ENCODE measurements around the gene QKI. TPM values are rescaled to one million over a fixed set of nuclear protein-coding genes. Genes with fewer than 3 reads are reported as not detected.

The QKI gene
- total and polyA plus RNA-seq, 2 of the 8 experiments (the other 6 are each of a cell fraction or from before 2014, with no cell fraction given): 181 to 183 TPM

DNA sequence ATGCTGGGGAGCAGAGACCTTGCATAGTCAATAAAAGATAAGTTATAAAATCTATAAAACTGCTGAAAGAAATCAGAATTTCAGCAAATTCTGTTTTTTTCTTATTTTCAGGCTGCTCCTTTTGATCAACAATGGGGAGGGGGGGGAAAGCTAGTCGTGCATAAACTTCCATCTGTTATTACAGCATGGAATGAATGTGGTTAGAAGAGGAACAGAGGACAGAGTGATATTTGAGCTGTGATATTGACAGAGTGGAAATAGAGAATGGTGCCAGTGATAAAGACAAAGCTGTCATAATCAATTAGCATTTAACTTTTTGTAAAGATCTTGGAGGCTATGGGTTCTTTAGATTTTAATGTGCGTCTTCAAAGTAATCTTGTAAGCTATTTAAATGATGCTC is 43.4 kb upstream of the QKI start:
- 84% methylated on average over 2 of the region's 2 CpGs; no CpG with 5 or more reads in 1 of the 2 experiments for WGBS, 2 experiments (ENCODE audit: extremely low coverage in 1 of 2, insufficient coverage in 1 of 2, insufficient read length in 1 of 2, insufficient replicate concordance in 2 of 2, low coverage in 1 of 2, low lambda C conversion rate in 2 of 2, missing lambda C conversion rate in 1 of 2)
- Histone ChIP-seq H2BK12ac (ENCODE audit: low read depth, low read length) (no peak overlapping the region), H4K5ac (ENCODE audit: insufficient read length, low read depth, low read length) (no peak overlapping the region), H2BK20ac (ENCODE audit: low read length) (no peak overlapping the region), H3K56ac (replicated peaks; ENCODE audit: insufficient read length, low read depth, low read length) (no peak overlapping the region), H4K20me1 (replicated peaks in 1 of 2; ENCODE audit: control insufficient read depth in 1 of 2, insufficient read depth in 2 of 2, low read length in 2 of 2) (no peaks in the 10 kb centered on the region), H3K27ac (ENCODE audit: low read depth, low read length) (no peak overlapping the region), H3K23me2 (ENCODE audit: low read depth, low read length) (no peaks in the 10 kb centered on the region), H3K14ac (ENCODE audit: insufficient read length) (no peak overlapping the region), H3K4me3 (ENCODE audit: extremely low read depth in 1 of 4, insufficient read depth in 2 of 4, low read depth in 3 of 4, low read length in 4 of 4) (no peak overlapping the region), H3K4me1 (replicated peaks in 1 of 4; ENCODE audit: control insufficient read depth in 3 of 4, insufficient read depth in 4 of 4, low read length in 3 of 4) (no peaks in the 10 kb centered on the region), H3K18ac (ENCODE audit: extremely low read depth, low read length) (no peak overlapping the region), H3K79me1 (ENCODE audit: low read depth, low read length) (no peaks in the 10 kb centered on the region), H3K27me3 (replicated peaks in 1 of 4; ENCODE audit: control insufficient read depth in 3 of 4, extremely low read depth in 1 of 4, insufficient read depth in 3 of 4, low read length in 3 of 4) (no peaks in the 10 kb centered on the region; a peak in 1 of 7 replicates), H3K4ac (replicated peaks; ENCODE audit: insufficient read length, low read depth, low read length) (no peak overlapping the region), H3K9ac (replicated peaks in 1 of 4; ENCODE audit: extremely low read depth in 1 of 4, low read depth in 3 of 4, low read length in 3 of 4) (no peak overlapping the region), H4K8ac (ENCODE audit: extremely low read depth, insufficient read depth, low read length) (no peak overlapping the region), H4K91ac (replicated peaks; ENCODE audit: insufficient read length, low read length) (no peak overlapping the region), H2BK5ac (ENCODE audit: low read depth, low read length) (no peak overlapping the region), H3K9me3 (ENCODE audit: insufficient read depth in 2 of 2, low read depth in 1 of 2, low read length in 1 of 2) (no peaks in the 10 kb centered on the region), H2BK120ac (replicated peaks; ENCODE audit: low read depth, low read length) (no peak overlapping the region), H3K36me3 (ENCODE audit: control insufficient read depth in 2 of 4, insufficient read depth in 4 of 4, low read length in 3 of 4) (no peaks in the 10 kb centered on the region), H2AFZ (ENCODE audit: low read length) (no peak overlapping the region), H3K4me2 (ENCODE audit: insufficient read depth in 1 of 2, low read depth in 2 of 2, low read length in 2 of 2) (no peak overlapping the region), H2BK15ac (ENCODE audit: low read length) (no peak overlapping the region), H3K79me2 (ENCODE audit: control insufficient read depth in 1 of 2, insufficient read depth in 2 of 2, low read length in 2 of 2) (no peaks in the 10 kb centered on the region), H3K23ac (ENCODE audit: insufficient read length) (no peak overlapping the region), H2AK5ac (ENCODE audit: low read depth, low read length) (no peak overlapping the region)
- POLR2A ChIA-PET (ENCODE audit: partially characterized antibody): interaction anchor here (1.3 kb wide), 1 partner anchor 11 kb away, joined by 3 read pairs; no protein-coding TSS in a partner anchor
- no peak for FAIRE-seq
- no peak for DNase-seq (ENCODE audit: low read depth in 1 of 2, low spot score in 2 of 2)
- CTCF ChIA-PET (ENCODE audit: partially characterized antibody): interaction anchor here (0.5 kb wide), 1 partner anchor 87 kb away, joined by 3 read pairs; no protein-coding TSS in a partner anchor
- TF ChIP-seq EGR1 (IDR thresholded peaks at IDR 0.05; ENCODE audit: borderline replicate concordance, low read depth, low read length): no peak
- TF ChIP-seq TCF12 (IDR thresholded peaks at IDR 0.05; ENCODE audit: low read depth, low read length): no peak
- no peak for TF ChIP-seq KDM1A (IDR thresholded peaks at IDR 0.05; ENCODE audit: borderline replicate concordance, low read length)
- no peak for TF ChIP-seq ZNF274 (IDR thresholded peaks at IDR 0.05; ENCODE audit: borderline replicate concordance, extremely low read depth, low read length)
- no peak for TF ChIP-seq TEAD4 (IDR thresholded peaks at IDR 0.05; ENCODE audit: low read depth, low read length)
- no peak for TF ChIP-seq RFX5 (IDR thresholded peaks at IDR 0.05; ENCODE audit: borderline replicate concordance, low read depth, low read length)
- TF ChIP-seq CTBP2 (IDR thresholded peaks at IDR 0.05; ENCODE audit: borderline replicate concordance, insufficient read depth, insufficient read length, low read length): no peak
- TF ChIP-seq, protein P1, sequence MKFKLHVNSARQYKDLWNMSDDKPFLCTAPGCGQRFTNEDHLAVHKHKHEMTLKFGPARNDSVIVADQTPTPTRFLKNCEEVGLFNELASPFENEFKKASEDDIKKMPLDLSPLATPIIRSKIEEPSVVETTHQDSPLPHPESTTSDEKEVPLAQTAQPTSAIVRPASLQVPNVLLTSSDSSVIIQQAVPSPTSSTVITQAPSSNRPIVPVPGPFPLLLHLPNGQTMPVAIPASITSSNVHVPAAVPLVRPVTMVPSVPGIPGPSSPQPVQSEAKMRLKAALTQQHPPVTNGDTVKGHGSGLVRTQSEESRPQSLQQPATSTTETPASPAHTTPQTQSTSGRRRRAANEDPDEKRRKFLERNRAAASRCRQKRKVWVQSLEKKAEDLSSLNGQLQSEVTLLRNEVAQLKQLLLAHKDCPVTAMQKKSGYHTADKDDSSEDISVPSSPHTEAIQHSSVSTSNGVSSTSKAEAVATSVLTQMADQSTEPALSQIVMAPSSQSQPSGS (IDR thresholded peaks at IDR 0.05; ENCODE audit: low read length): no peak
- TF ChIP-seq CREB1 (IDR thresholded peaks at IDR 0.05): no peak
- TF ChIP-seq POU5F1 (IDR thresholded peaks at IDR 0.05; ENCODE audit: low read depth, low read length): no peak
- TF ChIP-seq CHD1 (IDR thresholded peaks at IDR 0.05; ENCODE audit: low read depth, low read length): no peak
- no peak for TF ChIP-seq KDM5A (IDR thresholded peaks at IDR 0.05; ENCODE audit: low read length)
- TF ChIP-seq SIN3A (conservative IDR thresholded peaks at IDR 0.05 in 1 of 2, IDR thresholded peaks at IDR 0.05 in 1 of 2; ENCODE audit: low read depth in 1 of 2, low read length in 2 of 2): no peak
